Spleen (tissue), 7 donors: ENCODE data around the gene IGF1R.

Experiments used
- POLR2A ChIP-seq, 3 donors: fragments of 450-650 bp; IDR thresholded peaks; one replicate each; pipeline ENCODE4 v1.5.1; 2017; ENCODE audit warnings: antibody characterized with exemption in 3 of 3, mild to moderate bottlenecking in 1 of 3
- POLR2AphosphoS5 ChIP-seq, 3 donors: sonication (generic); formaldehyde crosslinking; IDR thresholded peaks; one replicate each; pipeline ENCODE4 v1.5.1; 2017; ENCODE audit warnings: antibody characterized with exemption in 3 of 3
- TF ChIP-seq, protein P1 (sequence below), 11 experiments: fragments of 200-600 bp in 7 of 11; fragments of 450-650 bp in 4 of 11; sonication (generic) in 4 of 11; IDR thresholded peaks in 8 of 11; conservative IDR thresholded peaks in 3 of 11; 1 replicate in 7 of 11; 2 replicates in 4 of 11; pipeline versions ENCODE4 v1.4.0 to v1.8.0; 2016 to 2021; ENCODE audit warnings: antibody characterized with exemption in 11 of 11, inconsistent platforms in 4 of 11, mild to moderate bottlenecking in 1 of 11
- donor health status: DM: no; HTN: no; CAD: no; lungs with moderate emphysema.
- donor health status: DM: no; HTN: no; CAD: no.
- donor health status: DM: no; HTN: no; CAD: no.

DNA sequence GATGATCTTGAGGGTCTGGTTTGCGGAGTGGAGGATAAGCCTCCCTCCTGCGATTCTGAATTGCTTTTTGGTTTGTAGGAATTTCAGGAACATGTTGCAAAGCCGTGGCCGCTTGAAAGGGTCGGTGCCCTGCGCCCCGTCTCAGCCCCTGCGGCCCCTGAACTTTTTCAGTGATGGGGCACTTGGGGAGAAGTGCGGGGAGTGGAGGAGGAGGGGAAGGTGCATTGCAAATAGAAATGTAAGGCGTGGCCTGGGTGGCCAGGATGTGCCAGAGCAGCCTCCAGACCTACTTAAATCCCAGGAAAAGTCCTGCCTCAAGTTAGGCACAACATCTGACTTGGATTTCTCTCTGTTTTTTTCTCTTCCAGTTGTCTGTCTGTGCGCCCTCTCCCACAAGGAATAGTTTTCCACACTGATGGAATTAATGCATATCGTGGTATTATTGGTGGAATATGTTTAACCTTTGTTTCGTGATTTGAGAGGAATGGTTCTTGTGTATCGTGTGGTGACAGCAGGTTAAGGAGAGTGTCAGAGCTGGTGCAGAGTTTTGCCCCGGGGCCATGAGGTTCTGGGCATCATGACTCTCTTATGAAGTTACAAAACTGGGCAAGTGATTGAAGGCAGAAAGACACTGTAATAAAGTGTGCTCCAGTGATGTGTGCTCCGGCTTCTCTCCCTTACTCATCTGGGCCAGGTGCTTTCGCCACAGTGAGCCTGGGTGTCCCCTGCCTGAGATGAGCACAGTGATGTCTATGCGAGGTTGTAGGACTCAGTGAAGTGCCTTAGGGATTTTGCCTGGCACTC, 205.5 kb downstream of the IGF1R start:
- TF ChIP-seq, protein P1, sequence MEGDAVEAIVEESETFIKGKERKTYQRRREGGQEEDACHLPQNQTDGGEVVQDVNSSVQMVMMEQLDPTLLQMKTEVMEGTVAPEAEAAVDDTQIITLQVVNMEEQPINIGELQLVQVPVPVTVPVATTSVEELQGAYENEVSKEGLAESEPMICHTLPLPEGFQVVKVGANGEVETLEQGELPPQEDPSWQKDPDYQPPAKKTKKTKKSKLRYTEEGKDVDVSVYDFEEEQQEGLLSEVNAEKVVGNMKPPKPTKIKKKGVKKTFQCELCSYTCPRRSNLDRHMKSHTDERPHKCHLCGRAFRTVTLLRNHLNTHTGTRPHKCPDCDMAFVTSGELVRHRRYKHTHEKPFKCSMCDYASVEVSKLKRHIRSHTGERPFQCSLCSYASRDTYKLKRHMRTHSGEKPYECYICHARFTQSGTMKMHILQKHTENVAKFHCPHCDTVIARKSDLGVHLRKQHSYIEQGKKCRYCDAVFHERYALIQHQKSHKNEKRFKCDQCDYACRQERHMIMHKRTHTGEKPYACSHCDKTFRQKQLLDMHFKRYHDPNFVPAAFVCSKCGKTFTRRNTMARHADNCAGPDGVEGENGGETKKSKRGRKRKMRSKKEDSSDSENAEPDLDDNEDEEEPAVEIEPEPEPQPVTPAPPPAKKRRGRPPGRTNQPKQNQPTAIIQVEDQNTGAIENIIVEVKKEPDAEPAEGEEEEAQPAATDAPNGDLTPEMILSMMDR (IDR thresholded peaks at IDR 0.05 in 8 of 11, conservative IDR thresholded peaks at IDR 0.05 in 3 of 11): no peak
- TF ChIP-seq POLR2A (IDR thresholded peaks at IDR 0.05) (no peak), POLR2AphosphoS5 (IDR thresholded peaks at IDR 0.05) (no peak)
